EH (cell line): ENCODE data around the gene MORC1.
"Not testable (repeated sequence)": the region's sequence is repeated elsewhere in the genome, so short reads cannot be mapped to it uniquely, and the experiment has no call there.

Experiments used
- DNase-seq: peaks from one replicate; pipeline ENCODE4 v3.0.0-alpha.2; 2015; ENCODE audit warnings: low read depth

MORC1 gene, protein sequence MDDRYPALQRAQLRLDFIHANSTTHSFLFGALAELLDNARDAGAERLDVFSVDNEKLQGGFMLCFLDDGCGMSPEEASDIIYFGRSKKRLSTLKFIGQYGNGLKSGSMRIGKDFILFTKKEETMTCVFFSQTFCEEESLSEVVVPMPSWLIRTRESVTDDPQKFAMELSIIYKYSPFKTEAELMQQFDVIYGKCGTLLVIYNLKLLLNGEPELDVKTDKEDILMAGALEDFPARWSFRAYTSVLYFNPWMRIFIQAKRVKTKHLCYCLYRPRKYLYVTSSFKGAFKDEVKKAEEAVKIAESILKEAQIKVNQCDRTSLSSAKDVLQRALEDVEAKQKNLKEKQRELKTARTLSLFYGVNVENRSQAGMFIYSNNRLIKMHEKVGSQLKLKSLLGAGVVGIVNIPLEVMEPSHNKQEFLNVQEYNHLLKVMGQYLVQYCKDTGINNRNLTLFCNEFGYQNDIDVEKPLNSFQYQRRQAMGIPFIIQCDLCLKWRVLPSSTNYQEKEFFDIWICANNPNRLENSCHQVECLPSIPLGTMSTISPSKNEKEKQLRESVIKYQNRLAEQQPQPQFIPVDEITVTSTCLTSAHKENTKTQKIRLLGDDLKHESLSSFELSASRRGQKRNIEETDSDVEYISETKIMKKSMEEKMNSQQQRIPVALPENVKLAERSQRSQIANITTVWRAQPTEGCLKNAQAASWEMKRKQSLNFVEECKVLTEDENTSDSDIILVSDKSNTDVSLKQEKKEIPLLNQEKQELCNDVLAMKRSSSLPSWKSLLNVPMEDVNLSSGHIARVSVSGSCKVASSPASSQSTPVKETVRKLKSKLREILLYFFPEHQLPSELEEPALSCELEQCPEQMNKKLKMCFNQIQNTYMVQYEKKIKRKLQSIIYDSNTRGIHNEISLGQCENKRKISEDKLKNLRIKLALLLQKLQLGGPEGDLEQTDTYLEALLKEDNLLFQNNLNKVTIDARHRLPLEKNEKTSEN

DNA sequence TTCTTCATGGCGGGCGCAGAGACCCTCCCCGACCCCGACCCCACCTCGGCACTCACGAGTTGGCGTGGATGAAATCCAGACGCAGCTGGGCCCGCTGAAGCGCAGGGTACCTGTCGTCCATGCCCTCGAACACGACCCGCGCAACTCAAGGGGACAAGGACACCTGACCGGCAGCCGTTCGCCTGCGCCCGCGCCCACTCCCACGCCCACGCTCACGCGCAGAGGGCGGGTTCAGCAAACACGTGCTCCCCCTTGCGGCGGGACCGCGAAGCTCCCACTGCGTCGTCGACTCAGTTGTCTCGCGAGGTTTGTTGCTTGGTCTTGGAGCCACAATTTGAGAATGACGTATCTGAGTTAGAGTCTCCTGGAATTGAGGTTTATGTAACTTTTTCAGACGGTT lies at the start of gene MORC1:
Gene MORC1 (minus strand): TSS at position 196 of the 400 bp plus-strand sequence. CDS start 75 bp downstream, at position 121.
- DNase-seq: no peak

DNA sequence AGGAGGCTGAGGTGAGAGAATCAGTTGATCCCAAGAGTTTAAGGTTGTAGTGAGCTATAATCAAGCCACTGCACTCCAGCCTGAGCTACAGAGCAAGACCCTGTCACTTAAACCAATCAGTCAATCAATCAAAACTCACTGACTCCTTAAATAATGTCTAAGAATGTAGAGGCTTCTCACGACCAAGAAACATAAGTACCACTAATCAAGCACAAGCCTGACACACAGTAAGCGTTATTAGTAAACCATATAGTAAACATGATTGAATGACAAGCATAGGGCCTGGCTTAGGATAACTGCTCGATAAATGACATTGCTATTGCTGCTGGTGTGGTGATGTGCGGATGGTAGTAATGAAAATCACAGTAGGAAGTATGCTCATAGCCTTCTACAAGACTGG lies 48.0 kb upstream of the MORC1 start:
- DNase-seq: no peak

DNA sequence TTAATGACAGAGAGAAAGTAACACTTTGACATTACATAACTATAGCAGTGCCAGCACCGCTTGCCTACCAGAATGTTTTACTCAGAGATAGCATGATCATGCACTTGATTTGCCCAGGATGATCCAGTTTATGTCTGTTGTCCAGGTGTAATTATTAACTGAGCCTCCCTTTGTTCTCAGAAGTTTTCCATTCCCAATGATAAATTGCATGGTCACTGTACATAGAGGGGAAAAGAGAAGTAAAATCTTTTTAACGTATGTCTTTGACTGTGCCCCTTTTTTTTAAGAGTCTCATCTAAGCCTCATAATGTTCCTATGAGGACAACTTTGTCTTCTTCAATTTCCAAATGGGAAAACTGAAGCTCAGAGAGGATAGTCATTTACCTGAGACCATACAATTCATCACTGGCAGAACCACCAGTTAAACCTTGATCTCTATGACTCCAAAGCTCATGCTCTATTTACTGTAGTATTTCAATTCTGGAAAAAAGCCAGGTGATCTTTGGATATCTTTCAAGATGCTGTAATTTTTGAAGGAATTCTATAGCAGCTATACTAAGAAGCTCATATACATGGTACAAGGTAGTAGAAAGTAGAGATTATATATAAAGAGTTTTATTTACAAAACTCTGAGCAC lies 43.7 kb upstream of the MORC1 start:
- DNase-seq: no peak

DNA sequence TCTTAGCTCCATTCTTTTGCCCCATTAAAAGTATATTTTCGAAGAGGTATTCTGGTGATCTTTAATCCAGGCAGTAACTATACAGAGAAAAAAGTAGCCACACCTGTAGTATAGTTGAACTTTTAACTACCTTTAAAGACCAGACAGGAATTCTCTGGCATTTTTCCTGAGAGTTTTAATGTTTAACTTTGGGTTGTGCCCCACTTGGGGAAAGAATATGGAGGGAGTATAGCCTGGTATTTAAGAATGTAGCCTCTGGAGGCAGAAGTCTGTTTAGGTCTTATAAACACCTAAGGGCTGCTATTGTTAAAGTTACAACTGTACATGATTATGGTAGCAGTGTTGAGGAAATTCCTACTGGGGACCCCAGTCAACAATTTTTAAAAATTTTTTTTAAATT lies 37.9 kb upstream of the MORC1 start:
- no peak for DNase-seq

DNA sequence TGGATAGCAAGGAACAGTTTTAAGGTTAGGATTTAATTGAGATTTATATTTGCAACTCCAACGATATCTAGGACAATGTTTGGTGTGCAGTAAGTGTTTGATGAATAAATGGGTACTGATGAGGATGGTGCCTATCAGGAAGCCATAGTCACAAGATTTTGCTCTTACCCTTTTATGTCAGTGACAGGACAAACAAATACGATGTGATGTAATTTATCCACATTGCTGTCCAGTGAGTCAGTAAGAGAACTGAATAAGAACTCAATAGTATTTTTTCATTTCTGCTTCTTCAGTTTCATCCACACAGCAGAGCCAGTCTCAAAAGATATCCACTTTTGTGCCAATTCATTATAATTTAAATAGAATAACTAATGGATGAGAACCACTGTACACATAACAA lies 37.0 kb upstream of the MORC1 start:
- no peak for DNase-seq

DNA sequence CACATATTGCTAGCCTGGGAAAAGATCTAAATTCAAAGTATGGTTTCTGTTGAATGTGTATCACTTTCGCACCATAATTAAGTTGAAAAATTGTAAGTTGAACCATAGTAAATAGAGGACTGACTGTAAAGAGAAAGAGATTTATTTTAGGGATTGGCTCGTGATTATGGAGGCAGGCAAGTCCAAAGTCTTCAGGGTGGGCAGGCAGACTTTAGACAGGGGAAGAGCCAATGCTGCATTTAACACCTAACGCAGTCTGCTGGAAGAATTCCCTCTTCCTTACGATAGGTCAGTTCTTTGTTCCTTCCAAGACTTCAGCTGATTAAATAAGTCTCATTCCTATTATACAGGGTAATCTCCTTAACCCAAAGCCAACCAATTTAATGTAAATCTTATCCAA lies 34.4 kb upstream of the MORC1 start:
- DNase-seq: no peak

DNA sequence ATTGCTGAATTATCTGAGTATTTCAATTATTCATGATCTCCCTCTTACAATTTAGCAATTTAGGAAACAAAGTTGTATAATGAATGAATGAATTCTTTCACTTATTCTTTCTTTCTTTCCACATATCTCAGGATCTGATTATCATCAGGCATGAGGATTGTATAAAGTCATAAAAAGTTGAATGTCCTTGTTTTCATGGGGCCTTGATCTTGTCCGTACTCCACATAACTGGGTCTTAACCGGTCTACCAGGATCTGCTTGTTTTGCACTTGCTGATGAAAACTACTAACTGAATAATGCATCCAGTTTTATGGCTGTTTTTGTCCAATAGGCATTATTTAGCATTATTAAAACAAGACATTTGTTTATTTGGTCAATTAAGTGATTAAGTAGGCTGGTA lies 31.1 kb upstream of the MORC1 start:
- no peak for DNase-seq

DNA sequence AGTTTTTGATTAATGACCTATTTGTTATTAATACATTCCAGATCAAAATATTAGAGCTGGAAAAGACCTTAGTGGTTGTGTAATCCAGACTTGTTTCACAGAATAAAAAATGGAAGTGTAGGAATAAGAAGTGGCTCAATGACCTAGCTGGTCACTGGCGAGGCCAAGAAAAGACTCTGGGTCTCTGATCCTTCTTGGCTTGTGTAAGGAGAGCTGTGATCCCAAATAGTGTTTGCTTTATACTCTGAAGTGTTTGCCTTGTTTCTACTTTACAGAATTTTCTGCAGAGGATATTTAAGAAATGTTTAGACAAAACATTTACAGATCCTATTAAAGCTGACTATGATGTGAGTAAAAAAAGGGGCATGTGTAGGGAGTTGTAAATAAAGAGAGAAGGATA lies 25.7 kb upstream of the MORC1 start:
- DNase-seq: no peak

DNA sequence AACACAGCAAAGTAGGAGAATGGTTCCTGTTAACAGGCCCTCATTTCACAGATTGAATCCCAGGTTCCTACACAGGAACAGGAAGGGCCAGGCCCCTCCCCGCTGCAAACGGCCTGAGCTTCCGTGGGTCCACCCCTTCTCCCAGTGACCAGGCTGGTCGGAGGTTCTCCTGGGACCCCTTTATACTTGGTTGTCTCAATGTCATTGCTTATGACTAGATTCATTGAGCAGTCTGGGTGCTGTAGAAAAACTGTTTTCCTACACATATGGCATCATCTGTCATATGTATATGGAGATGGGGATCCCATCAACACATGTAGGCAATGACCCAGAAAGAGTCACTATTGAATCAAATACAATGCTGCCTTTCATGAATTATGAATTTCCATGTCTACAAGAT lies 22.4 kb upstream of the MORC1 start:
- no peak for DNase-seq

DNA sequence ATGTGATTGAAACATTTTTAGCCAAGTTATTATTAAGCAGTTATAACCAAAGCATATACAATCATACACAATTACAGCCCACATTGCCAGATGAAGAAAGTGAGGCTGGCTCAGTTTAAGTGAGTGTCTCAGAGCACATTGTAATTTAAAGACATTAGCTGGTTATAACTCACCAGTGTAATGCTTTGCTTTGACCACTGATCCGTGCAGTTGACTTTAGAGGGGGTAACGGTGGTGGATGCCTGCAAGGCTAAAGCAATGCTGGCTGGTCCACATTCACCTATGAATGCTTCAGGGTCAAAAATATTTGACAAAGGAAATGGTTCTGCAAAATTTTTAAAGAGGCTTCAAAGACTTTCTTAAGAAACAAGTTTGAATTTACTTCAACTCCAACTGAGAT lies 19.8 kb upstream of the MORC1 start:
- DNase-seq: no peak

DNA sequence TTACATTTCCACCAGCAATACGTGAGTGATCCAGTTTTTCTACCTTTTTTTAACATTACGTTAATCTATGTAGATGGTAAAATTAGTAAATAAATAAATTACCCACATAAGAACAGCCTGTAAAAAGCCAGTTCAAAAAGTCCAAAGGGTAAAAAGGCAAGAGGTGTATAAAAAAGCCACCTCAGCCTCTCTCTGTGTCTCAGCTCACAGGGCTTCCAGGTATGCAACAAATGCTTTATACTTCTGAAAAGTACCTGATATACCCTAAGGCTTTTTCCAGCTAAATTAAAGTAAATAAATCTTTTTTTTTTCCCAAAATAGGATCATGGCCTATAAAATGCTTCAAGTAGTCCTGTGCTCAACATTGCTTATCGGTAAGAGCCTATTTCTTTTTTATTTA lies 18.6 kb upstream of the MORC1 start, which contains the start of gene C3orf85:
Gene C3orf85 (plus strand): TSS at position 197 of the 400 bp plus-strand sequence. CDS start 129 bp downstream, at position 326.
- no peak for DNase-seq

DNA sequence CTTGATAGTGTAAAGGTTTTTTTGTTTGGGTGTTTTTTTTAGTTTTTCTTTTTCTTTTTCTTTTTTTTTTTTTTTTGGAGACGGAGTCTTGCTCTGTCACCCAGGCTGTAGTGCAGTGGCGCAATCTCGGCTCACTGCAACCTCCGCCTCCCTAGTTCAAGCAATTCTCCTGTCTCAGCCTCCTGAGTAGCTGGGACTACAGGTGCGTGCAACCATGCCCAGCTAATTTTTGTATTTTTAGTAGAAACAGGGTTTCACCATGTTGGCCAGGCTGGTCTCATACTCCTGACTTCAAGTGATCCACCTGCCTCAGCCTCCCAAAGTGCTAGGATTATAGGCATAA lies 15.5 kb upstream of the MORC1 start:
- not testable (repeated sequence) for DNase-seq

DNA sequence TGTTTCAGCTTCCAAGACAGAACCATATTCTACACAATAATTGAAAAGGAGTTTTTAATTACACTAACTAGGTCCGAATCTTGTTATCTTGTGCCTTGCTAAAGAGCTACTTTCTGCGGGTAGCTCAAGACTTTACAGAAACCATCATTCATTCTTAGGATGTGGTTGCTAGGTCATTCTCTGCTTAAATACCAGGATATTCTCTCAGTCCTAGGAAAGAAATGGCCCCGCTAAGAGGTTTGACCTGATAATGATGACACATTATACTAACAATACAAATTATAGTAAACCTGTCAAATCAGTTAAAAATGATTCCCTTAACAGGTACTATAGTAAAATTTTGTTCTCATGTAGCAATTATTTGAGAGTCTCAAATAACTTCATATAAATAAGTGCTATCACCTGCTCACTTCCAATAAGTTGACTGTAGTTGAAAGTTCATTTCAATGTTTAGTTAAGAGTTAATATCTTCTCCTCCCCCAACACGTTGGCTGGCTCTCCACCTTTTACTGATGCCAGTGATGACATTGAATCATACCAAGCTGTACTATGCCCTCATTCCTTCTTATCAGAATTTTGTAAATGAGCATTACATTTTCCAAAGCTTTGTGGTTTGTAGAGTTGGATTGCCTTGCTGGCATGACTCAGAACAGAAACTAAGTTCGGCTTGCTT lies 15.0 kb upstream of the MORC1 start:
- no peak for DNase-seq

DNA sequence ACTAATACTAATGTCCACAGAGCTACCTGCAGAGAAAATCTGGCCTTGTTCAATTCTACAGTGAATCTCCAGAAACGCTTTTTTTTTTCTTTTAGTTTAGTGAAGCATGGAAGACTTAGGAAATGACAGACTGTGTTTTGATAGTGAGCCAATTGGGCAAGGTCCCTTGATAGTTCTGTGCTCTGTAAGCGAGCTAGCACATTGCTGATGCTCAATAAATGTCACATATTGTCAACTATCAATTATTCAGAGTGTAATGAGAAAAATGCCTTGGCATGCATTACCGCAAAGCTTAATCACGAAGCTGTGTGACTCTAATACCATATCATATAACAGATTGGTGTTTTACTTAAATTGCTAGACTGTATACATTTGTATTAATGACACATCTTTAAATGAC lies 13.3 kb upstream of the MORC1 start:
- no peak for DNase-seq

DNA sequence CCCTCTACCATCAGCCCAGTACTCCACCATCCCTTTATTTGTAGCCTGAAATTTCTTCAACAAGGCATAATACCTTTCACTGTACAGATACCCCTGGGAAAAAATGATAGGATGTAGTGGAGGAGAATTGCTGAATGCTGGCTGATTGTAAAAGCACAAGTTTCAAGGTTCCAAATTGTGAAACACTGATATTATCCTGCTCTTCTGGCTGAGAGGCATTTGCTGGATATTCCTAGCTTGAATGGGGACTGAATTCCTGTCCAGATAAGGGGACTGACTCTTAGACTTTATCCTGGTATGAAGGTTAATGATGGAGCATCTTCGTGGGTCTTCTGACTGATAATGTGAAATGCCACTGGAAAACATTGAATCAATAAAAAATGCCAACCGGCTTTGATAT lies 9.6 kb upstream of the MORC1 start:
- no peak for DNase-seq

DNA sequence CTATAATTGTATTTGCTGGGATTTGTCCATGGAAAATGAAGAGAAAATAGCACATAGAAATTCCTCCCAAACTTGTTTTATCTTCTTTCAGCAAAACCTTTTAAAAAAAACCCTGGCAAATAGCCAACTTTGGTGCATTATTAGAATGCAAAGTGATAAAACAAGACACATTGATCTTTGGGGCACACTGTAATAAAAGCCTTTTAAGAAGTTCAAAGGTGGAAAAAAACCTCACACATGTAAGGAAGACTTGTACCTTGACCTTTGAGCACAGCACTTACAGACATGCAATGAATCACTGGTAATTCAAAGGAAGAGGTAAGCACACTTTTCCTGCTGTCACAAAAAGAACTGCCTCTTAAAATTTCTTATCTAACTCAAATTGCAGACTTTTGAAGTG lies 8.0 kb upstream of the MORC1 start:
- no peak for DNase-seq

DNA sequence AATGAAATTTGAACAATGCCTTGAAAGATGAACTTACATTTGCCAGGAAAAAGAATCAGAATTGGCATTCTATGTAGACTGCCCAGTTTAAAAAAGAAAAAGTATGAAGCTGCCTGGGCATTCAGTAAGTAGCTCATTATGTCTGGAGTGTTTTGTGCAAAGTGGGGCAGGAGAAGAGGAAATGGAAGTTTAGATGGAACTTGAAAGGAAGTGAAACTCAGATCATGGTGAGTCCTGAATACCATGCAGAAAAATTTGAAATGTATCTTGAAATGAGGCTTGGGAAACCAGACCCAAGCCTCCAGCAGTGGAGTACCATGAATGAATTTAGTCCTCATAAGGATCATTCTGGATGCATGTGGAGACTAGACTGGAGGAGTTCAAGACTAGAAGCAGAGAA lies 4.8 kb upstream of the MORC1 start:
- no peak for DNase-seq

DNA sequence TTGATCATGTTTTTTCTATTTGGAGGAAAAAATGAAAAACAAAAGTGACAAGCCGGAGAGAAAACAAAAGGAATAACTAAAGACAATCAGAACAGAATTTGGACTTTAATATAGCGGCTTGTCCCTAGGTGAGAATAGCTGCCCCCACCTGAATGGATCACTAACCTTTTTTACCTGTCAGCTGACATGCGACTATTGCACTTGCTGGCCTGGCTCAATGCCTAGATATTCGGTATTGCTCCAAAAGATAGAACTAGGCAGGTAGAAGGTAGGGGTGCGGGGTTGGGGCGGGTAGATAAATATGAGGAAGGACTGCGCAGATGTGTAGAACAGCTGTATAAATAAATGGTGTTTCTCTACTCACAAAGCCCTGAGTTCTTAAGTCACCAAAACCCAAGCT lies 650 bp upstream of the MORC1 start:
- DNase-seq: no peak

DNA sequence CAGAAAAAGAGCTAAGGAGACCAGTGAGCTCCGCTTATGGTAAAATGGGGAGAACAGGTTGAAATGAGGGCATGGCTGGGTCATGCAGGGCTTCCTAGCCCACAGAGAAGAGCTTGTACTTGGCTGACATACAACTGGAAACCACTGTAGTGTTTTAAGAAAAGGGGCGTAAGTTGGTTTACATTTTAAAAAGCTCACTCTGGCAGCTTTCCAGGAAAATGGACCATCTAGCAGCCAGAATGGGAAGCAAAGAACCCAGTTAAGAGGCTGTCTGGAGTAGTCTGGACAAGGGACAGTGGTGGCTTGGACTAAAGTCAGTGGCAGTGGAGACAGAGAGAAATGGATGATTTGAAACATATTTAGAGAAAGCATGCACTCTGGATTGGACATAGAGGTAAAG lies 1.9 kb downstream of the MORC1 start:
- no peak for DNase-seq

DNA sequence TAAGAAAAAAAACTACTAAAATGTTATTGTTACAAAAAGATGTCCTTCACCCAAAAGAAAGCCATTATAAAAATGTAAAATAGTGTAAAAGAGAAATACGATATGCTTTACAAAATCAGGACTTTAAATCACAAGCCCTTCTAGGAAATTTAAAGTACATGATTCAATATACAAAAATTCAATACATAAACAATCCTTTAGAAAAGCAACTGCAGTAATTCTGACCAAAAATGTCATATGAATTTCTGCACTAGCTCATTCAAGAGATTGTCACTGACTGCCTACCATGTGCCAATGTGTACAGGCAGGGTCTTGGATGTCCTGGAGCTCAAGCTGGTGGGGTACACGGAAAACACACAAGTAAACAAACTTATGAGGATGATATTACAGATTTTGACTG lies 2.5 kb downstream of the MORC1 start:
- no peak for DNase-seq

DNA sequence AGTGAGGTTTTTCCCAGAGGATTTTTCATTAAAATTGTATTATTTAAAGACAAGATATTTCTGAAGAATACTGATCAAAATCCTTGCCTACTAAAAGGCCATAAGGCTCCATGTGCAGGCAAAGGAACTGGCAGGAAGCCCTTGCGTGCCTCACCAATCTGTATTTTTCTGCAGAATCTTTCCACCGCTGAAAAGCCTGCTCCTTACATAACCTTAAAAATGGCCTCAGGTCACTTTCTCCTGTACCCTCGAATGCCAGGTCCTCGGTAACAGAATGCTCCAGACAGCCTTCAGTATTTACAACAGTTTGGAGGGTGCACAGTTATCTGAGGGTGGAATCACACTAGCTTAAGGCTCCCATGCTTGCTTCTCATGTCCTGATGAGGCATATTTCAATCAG lies 3.2 kb downstream of the MORC1 start:
- DNase-seq: no peak
